GM23248 (cell line): Measurements from ENCODE around the gene HABP2. TPM values are rescaled to one million over a fixed set of nuclear protein-coding genes. Genes with fewer than 3 reads are reported as not detected.
A peak's percentile ranks its signal among the peaks of the same experiment; 100 is the strongest.

Experiments used
- DNase-seq: peaks from one replicate; pipeline ENCODE4 v3.0.0-alpha.2; 2015
- H2AFZ ChIP-seq: fragments of 200-600 bp; sonication (generic); 2 replicates; pipeline ENCODE4 v1.6.1; 2016; ENCODE audit warnings: antibody characterized with exemption
- H3F3A ChIP-seq: fragments of 200-600 bp; sonication (generic); 2 replicates; pipeline ENCODE4 v1.6.1; 2016; ENCODE audit warnings: mild to moderate bottlenecking, antibody characterized with exemption, mixed run types; ENCODE audit not compliant: insufficient read depth
- H3K27ac ChIP-seq: fragments of 200-600 bp; sonication (generic); 2 replicates; pipeline ENCODE4 v1.5.1; 2016; ENCODE audit warnings: mild to moderate bottlenecking
- H3K27me3 ChIP-seq: fragments of 200-600 bp; sonication (generic); replicated peaks from 2 replicates; pipeline ENCODE4 v1.6.1; 2016; ENCODE audit warnings: mild to moderate bottlenecking; ENCODE audit not compliant: insufficient read depth
- H3K36me3 ChIP-seq: fragments of 200-600 bp; sonication (generic); 2 replicates; pipeline ENCODE4 v1.6.1; 2016; ENCODE audit warnings: low read depth, mild to moderate bottlenecking
- H3K4me1 ChIP-seq: fragments of 200-600 bp; sonication (generic); 2 replicates; pipeline ENCODE4 v1.6.1; 2016; ENCODE audit warnings: mild to moderate bottlenecking; ENCODE audit not compliant: insufficient read depth
- H3K4me2 ChIP-seq: fragments of 200-600 bp; sonication (generic); one replicate; pipeline ENCODE4 v1.6.1; 2016; ENCODE audit warnings: mild to moderate bottlenecking; ENCODE audit not compliant: unreplicated experiment
- H3K4me3 ChIP-seq: fragments of 200-600 bp; sonication (generic); 2 replicates; pipeline ENCODE4 v1.5.1; 2016; ENCODE audit warnings: mild to moderate bottlenecking
- H3K79me2 ChIP-seq: fragments of 200-600 bp; sonication (generic); 2 replicates; pipeline ENCODE4 v1.6.1; 2016; ENCODE audit warnings: mild to moderate bottlenecking; ENCODE audit not compliant: insufficient read depth
- H3K9ac ChIP-seq: fragments of 200-600 bp; sonication (generic); 2 replicates; pipeline ENCODE4 v1.6.1; 2016; ENCODE audit warnings: mild to moderate bottlenecking
- H3K9me2 ChIP-seq: fragments of 200-600 bp; sonication (generic); 2 replicates; pipeline ENCODE4 v1.6.1; 2016; ENCODE audit warnings: mixed run types, mild to moderate bottlenecking, moderate library complexity; ENCODE audit not compliant: insufficient read depth
- H3K9me3 ChIP-seq: fragments of 200-600 bp; sonication (generic); one replicate; pipeline ENCODE4 v1.6.1; 2017; ENCODE audit warnings: low read depth
- H4K20me1 ChIP-seq: fragments of 200-600 bp; sonication (generic); 2 replicates; pipeline ENCODE4 v1.6.0; 2016; ENCODE audit not compliant: insufficient read depth
- EZH2 ChIP-seq: fragments of 200-600 bp; sonication (generic); IDR thresholded peaks from 2 replicates; pipeline ENCODE4 v1.6.1; 2018; ENCODE audit warnings: antibody characterized with exemption, mild to moderate bottlenecking; ENCODE audit not compliant: insufficient read depth, poor library complexity, severe bottlenecking
- EZH2phosphoT487 ChIP-seq: fragments of 200-600 bp; sonication (generic); IDR thresholded peaks from 2 replicates; pipeline ENCODE4 v1.6.1; 2018; ENCODE audit warnings: antibody characterized with exemption, moderate library complexity, mild to moderate bottlenecking, low read depth; ENCODE audit not compliant: insufficient read depth
- WGBS, 2 experiments: methylation state at CpG; one replicate each; pipeline ENCODE4 v1.1.6; 2015 to 2017; ENCODE audit warnings: low lambda C conversion rate in 2 of 2, low coverage in 1 of 2; ENCODE audit errors: missing lambda C conversion rate in 2 of 2; 5-methylcytosine and 5-hydroxymethylcytosine counted together
- in situ Hi-C: fragments of 300-500 bp; cut with MboI; formaldehyde crosslinking; loops from 2 replicates; pipeline ENCODE4 v1.15.0; 2020
- polyA plus RNA-seq: library from polyadenylated mRNA; unstranded; fragments of >200 nt; fragmentation: Nextera tagmentation; extraction: Ambion mirVana; gene quantifications from 2 replicates; pipeline ENCODE4 v1.2.1, GENCODE V29; 2016
- total RNA-seq: library from RNA; depleted of rRNA; stranded (reverse); fragments of >200 nt; shearing (Covaris generic); gene quantifications from 2 replicates; pipeline ENCODE4 v1.2.3, GENCODE V29; 2014

The HABP2 gene
- total and polyA plus RNA-seq, 2 experiments from 2014 or later: not detected

DNA sequence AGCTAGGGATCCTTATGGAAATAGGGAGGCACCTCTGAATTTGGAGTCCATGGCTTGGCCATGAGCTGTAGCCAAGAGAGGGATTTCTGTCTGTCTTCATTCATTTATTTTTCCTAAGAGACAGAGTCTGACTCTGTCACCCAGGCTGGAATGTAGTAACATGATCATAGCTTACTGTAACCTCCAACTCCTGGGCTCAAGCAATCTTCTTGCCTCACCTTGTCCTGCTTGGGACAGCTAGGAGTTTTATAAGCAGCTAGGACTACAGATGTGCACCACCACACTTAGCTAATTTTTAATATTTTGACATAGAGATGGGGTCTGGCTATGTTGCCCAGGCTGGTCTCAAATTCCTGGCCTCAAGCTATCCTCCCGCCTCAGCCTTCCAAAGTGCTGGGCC, 8.5 kb upstream of the HABP2 start:
- no peak for DNase-seq

GRCh38 chr10:113547426-113547825, 5.4 kb upstream of the HABP2 start:
- no peak overlapping the region for H3K4me3 ChIP-seq
- in situ Hi-C loops: no loop called here
- H3K9me3 ChIP-seq: no peaks in the 10 kb centered on the region

More for the DNA sequence above, 8.5 kb upstream of the HABP2 start:
- no peaks in the 10 kb centered on the region for H3K27me3 ChIP-seq
- WGBS, 2 experiments: 100% methylated on average over 1 of the region's 1 CpG
- H3K27ac ChIP-seq: no peak overlapping the region
- no peaks in the 10 kb centered on the region for H3K36me3 ChIP-seq
- H3K79me2 ChIP-seq: no peaks in the 10 kb centered on the region
- in situ Hi-C loops: no loop called here
- H3K9me2 ChIP-seq: no peaks in the 10 kb centered on the region
- H3K4me2 ChIP-seq: no peak overlapping the region
- H3K4me1 ChIP-seq: peaks cover 18% of the 10 kb centered on the region
- no peaks in the 10 kb centered on the region for H3K9me3 ChIP-seq
- TF ChIP-seq EZH2phosphoT487 (no peak), EZH2 (no peak)
- H3K9ac ChIP-seq: no peak overlapping the region
- H4K20me1 ChIP-seq: no peaks in the 10 kb centered on the region
- peaks cover 13% of the 10 kb centered on the region for H3F3A ChIP-seq
- H2AFZ ChIP-seq: no peak overlapping the region
- no peak overlapping the region for H3K4me3 ChIP-seq

GRCh38 chr10:113549856-113550255, 3.0 kb upstream of the HABP2 start:
- no peaks in the 10 kb centered on the region for H4K20me1 ChIP-seq
- in situ Hi-C loops: no loop called here
- no peak overlapping the region for H3K9ac ChIP-seq
- DNase-seq: no peak
- no peaks in the 10 kb centered on the region for H3K27me3 ChIP-seq
- H3K4me2 ChIP-seq: no peak overlapping the region
- no peaks in the 10 kb centered on the region for H3K36me3 ChIP-seq
- TF ChIP-seq EZH2phosphoT487 (no peak), EZH2 (no peak)
- no peak overlapping the region for H3K27ac ChIP-seq
- no peaks in the 10 kb centered on the region for H3K9me3 ChIP-seq
- H2AFZ ChIP-seq: peak overlapping the region; percentile 51; the same call in 1 of the 2 replicates
- H3K9me2 ChIP-seq: no peaks in the 10 kb centered on the region
- H3K4me1 ChIP-seq: no peaks in the 10 kb centered on the region
- no peaks in the 10 kb centered on the region for H3K79me2 ChIP-seq
- 81 to 85% methylated on average over 6 of the region's 6 CpGs for WGBS, 2 experiments
- no peaks in the 10 kb centered on the region; the same call in 1 of the 2 replicates for H3F3A ChIP-seq
- no peak overlapping the region for H3K4me3 ChIP-seq

More at GRCh38 chr10:113547426-113547825, 5.4 kb upstream of the HABP2 start:
- TF ChIP-seq EZH2 (no peak), EZH2phosphoT487 (no peak)
- H3K9ac ChIP-seq: no peak overlapping the region
- H3F3A ChIP-seq: no peaks in the 10 kb centered on the region; the same call in 1 of the 2 replicates
- no peaks in the 10 kb centered on the region for H3K36me3 ChIP-seq
- no peak overlapping the region for H3K4me2 ChIP-seq
- H3K27me3 ChIP-seq: no peaks in the 10 kb centered on the region
- H3K79me2 ChIP-seq: no peaks in the 10 kb centered on the region
- no peaks in the 10 kb centered on the region for H3K9me2 ChIP-seq
- 78 to 83% methylated on average over 2 of the region's 2 CpGs for WGBS, 2 experiments
- no peaks in the 10 kb centered on the region for H3K4me1 ChIP-seq
- H4K20me1 ChIP-seq: no peaks in the 10 kb centered on the region
- DNase-seq: no peak
- H3K27ac ChIP-seq: no peak overlapping the region
- H2AFZ ChIP-seq: no peak overlapping the region

DNA sequence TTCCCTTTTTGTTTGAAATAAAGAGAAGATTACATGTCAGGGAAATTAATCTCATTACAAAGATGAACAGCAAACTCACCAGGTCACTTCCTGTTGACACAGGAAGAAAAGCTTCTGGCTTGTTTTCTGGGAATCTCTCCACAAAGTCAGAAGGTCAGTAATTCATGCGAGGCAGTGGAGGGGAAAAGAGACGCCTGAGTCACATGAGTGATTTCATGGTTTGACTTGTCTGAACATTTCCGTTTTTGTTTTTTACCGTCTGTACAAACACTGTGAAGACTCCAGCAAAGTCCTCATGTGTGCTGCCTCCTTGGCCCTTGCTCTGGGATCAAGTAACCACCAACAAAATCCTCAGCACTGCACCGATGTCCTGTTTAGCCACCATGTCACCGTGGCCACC, 2.5 kb upstream of the HABP2 start:
- Histone ChIP-seq H3K9ac (no peak overlapping the region), H3K4me1 (no peaks in the 10 kb centered on the region), H3F3A (no peaks in the 10 kb centered on the region; the same call in 1 of the 2 replicates), H3K9me3 (no peaks in the 10 kb centered on the region), H3K27me3 (no peaks in the 10 kb centered on the region), H2AFZ (peak overlapping the region; percentile 51; the same call in 1 of the 2 replicates), H3K79me2 (no peaks in the 10 kb centered on the region), H3K27ac (no peak overlapping the region), H3K4me3 (no peak overlapping the region), H3K4me2 (no peak overlapping the region), H4K20me1 (no peaks in the 10 kb centered on the region), H3K9me2 (no peaks in the 10 kb centered on the region), H3K36me3 (no peaks in the 10 kb centered on the region)
- WGBS, 2 experiments: 59 to 70% methylated on average over 6 of the region's 6 CpGs
- in situ Hi-C loops: no loop called here
- TF ChIP-seq EZH2phosphoT487 (no peak), EZH2 (no peak)
- no peak for DNase-seq

DNA sequence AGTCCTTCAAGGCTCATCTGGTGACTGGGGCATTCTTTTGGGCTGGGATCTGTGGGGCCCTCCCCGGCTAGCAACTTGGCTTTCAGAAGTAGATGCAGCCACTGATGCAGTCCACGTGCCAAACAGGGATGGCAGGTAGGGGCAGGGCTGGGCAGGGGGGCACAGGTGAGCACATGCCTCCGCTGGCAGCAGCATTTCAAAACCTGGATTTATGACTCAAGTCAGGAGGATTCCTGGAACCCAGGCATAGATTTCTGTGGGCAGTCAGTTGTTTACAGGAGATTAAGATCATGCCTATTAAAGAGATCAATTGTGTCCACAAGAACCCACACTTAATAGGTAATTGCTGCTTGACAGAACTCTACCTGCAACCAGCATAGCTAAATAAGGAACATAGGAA, 839 bp upstream of the HABP2 start:
- Histone ChIP-seq H3K36me3 (no peaks in the 10 kb centered on the region), H4K20me1 (no peaks in the 10 kb centered on the region), H3K79me2 (no peaks in the 10 kb centered on the region), H3K4me3 (no peak overlapping the region), H3K9me3 (no peaks in the 10 kb centered on the region), H3F3A (no peaks in the 10 kb centered on the region; the same call in 1 of the 2 replicates), H3K4me2 (no peak overlapping the region), H3K9me2 (no peaks in the 10 kb centered on the region), H2AFZ (no peak overlapping the region), H3K9ac (no peak overlapping the region), H3K27ac (no peak overlapping the region), H3K27me3 (0 out of 2 replicates have a peak, but pooled peaks cover 8% of the 10 kb centered on the region), H3K4me1 (no peaks in the 10 kb centered on the region)
- in situ Hi-C loops: no loop called here
- WGBS, 2 experiments: 82 to 95% methylated on average over 3 of the region's 3 CpGs
- no peak for DNase-seq
- TF ChIP-seq EZH2 (no peak), EZH2phosphoT487 (no peak)
